Thoracic aorta (tissue), 2 donors: ENCODE data around the gene PPP2R1A. TPM values are rescaled to one million over a fixed set of nuclear protein-coding genes. Genes with fewer than 3 reads are reported as not detected.

Experiments used
- ATAC-seq: fragments of 150-250 bp; one replicate; pipeline ENCODE4 v1.8.0; 2017; ENCODE audit warnings: low read depth; ENCODE audit not compliant: insufficient number of reproducible peaks, low FRiP score
- DNase-seq: peaks from one replicate; pipeline ENCODE4 v3.0.0-alpha.2; 2020; ENCODE audit warnings: low spot score
- H3K27ac ChIP-seq, 2 donors: fragments of 200-600 bp; sonication (generic); 1 replicate in 1 of 2; 2 replicates in 1 of 2; pipeline ENCODE4 v1.5.1; 2016; ENCODE audit warnings: mild to moderate bottlenecking in 2 of 2, moderate library complexity in 2 of 2
- H3K27me3 ChIP-seq: fragments of 200-600 bp; sonication (generic); replicated peaks from 2 replicates; pipeline ENCODE4 v1.6.0; 2016; ENCODE audit warnings: mild to moderate bottlenecking; ENCODE audit not compliant: insufficient read depth
- H3K36me3 ChIP-seq: fragments of 200-600 bp; sonication (generic); one replicate; pipeline ENCODE4 v1.5.1; 2016
- H3K4me1 ChIP-seq, 2 donors: fragments of 200-600 bp; sonication (generic); 1 replicate in 1 of 2; 2 replicates in 1 of 2; pipeline versions ENCODE4 v1.5.1 to v1.6.0; 2016; ENCODE audit warnings: low read depth in 2 of 2, mild to moderate bottlenecking in 1 of 2; ENCODE audit not compliant: control insufficient read depth in 1 of 2
- H3K4me3 ChIP-seq: fragments of 200-600 bp; sonication (generic); 2 replicates; pipeline ENCODE4 v1.5.1; 2016; ENCODE audit warnings: mild to moderate bottlenecking
- H3K9me3 ChIP-seq: fragments of 200-600 bp; sonication (generic); 2 replicates; pipeline ENCODE4 v1.5.1; 2016
- CTCF ChIP-seq: fragments of 200-600 bp; sonication (generic); IDR thresholded peaks from one replicate; pipeline ENCODE4 v1.5.1; 2019; ENCODE audit warnings: antibody characterized with exemption
- total RNA-seq, 2 donors: library from RNA; depleted of rRNA; stranded (reverse); fragments of >200 nt; gene quantifications; one replicate each; pipeline versions ENCODE4 v1.1.0 to v1.2.3, GENCODE V29; 2016

PPP2R1A gene
- total RNA-seq, 2 donors from 2014 or later, result 153 to 252 TPM

GRCh38 chr19:52270266-52270885, 80.5 kb downstream of the PPP2R1A start:
- Histone ChIP-seq H3K4me3 (peak overlapping the region; percentile 94), H3K27ac (peak overlapping the region; percentile 97 to 99), H3K9me3 (no peaks in the 10 kb centered on the region), H3K4me1 (peaks cover 5 to 18% of the 10 kb centered on the region in 2 donors), H3K36me3 (no peaks in the 10 kb centered on the region), H3K27me3 (no peaks in the 10 kb centered on the region)
- DNase-seq (no peak), ATAC-seq (no peak)
- TF ChIP-seq CTCF, result no peak

- Histone ChIP-seq H3K27ac (no peak overlapping the region), H3K4me1 (peaks cover 5 to 18% of the 10 kb centered on the region in 2 donors), H3K27me3 (no peaks in the 10 kb centered on the region), H3K4me3 (no peak overlapping the region), H3K9me3 (no peaks in the 10 kb centered on the region), H3K36me3 (no peaks in the 10 kb centered on the region)
- no peak for ATAC-seq
- no peak for TF ChIP-seq CTCF
- no peak for DNase-seq
These were observed 83.4 kb downstream of the PPP2R1A start for GRCh38 chr19:52273301-52273700.

GRCh38 chr19:52274191-52274590, 84.3 kb downstream of the PPP2R1A start:
- H3K27ac ChIP-seq, result no peak overlapping the region
- ATAC-seq, result no peak
- H3K4me1 ChIP-seq, result peaks cover 3 to 14% of the 10 kb centered on the region in 2 donors

GRCh38 chr19:52275988-52276387, 86.1 kb downstream of the PPP2R1A start:
- ATAC-seq (no peak), DNase-seq (no peak)
- no peak for TF ChIP-seq CTCF
- H3K4me3 ChIP-seq, result no peak overlapping the region
- H3K27me3 ChIP-seq, result no peaks in the 10 kb centered on the region
- H3K36me3 ChIP-seq, result no peaks in the 10 kb centered on the region
- H3K9me3 ChIP-seq, result peaks cover 3% of the 10 kb centered on the region
- peaks cover 0 to 8% of the 10 kb centered on the region in 2 donors for H3K4me1 ChIP-seq
- no peak overlapping the region for H3K27ac ChIP-seq

More at GRCh38 chr19:52274191-52274590, 84.3 kb downstream of the PPP2R1A start:
- Histone ChIP-seq H3K36me3 (no peaks in the 10 kb centered on the region), H3K4me3 (no peak overlapping the region), H3K9me3 (peaks cover 1% of the 10 kb centered on the region), H3K27me3 (no peaks in the 10 kb centered on the region)
- no peak for DNase-seq
- TF ChIP-seq CTCF, result no peak

- Histone ChIP-seq H3K36me3 (peaks cover 7% of the 10 kb centered on the region), H3K27ac (no peak overlapping the region), H3K4me3 (no peak overlapping the region), H3K4me1 (no peaks in the 10 kb centered on the region), H3K27me3 (no peaks in the 10 kb centered on the region), H3K9me3 (peaks cover 3% of the 10 kb centered on the region)
- TF ChIP-seq CTCF, result no peak
- ATAC-seq (no peak), DNase-seq (no peak)
These were observed 87.6 kb downstream of the PPP2R1A start for GRCh38 chr19:52277471-52277870.

Other genes with a start within 250 kb of the PPP2R1A start
- 10 to 100 TPM in 1 of 2 donors, 1 to 10 TPM in 1; 7.3 to 15.4 TPM for gene ZNF350, start 203.2 kb upstream of the PPP2R1A start, total RNA-seq
- gene ZNF615, start 181.8 kb upstream of the PPP2R1A start, total RNA-seq, result 10 to 100 TPM in 1 of 2 donors, 1 to 10 TPM in 1; 4.7 to 19.8 TPM
- gene ZNF614, start 161.7 kb upstream of the PPP2R1A start, total RNA-seq, result 10 to 100 TPM in 1 of 2 donors, 1 to 10 TPM in 1; 3.9 to 11.6 TPM
- gene ZNF432, start 141.2 kb upstream of the PPP2R1A start, total RNA-seq, result 10 to 100 TPM in 1 of 2 donors, 1 to 10 TPM in 1; 8.9 to 30.1 TPM
- gene ZNF841, start 94.3 kb upstream of the PPP2R1A start, total RNA-seq, result 100 to 1,000 TPM in 1 of 2 donors, 10 to 100 TPM in 1; 46.3 to 105 TPM
- gene ZNF616, start 50.1 kb upstream of the PPP2R1A start, total RNA-seq, result 1 to 10 TPM; 2.8 to 6.2 TPM
- gene ZNF836, start 18.4 kb upstream of the PPP2R1A start, total RNA-seq, result 10 to 100 TPM in 1 of 2 donors, 1 to 10 TPM in 1; 8.4 to 29.3 TPM
- 10 to 100 TPM in 1 of 2 donors, 1 to 10 TPM in 1; 6.8 to 16.9 TPM for gene ZNF766, start 79.5 kb downstream of the PPP2R1A start, total RNA-seq
- 1 to 10 TPM; 4.6 to 8.5 TPM for gene ZNF480, start 107.1 kb downstream of the PPP2R1A start, total RNA-seq
- gene ZNF610, start 146.2 kb downstream of the PPP2R1A start, total RNA-seq, result 1 to 10 TPM; 1.1 to 1.8 TPM
- gene ZNF880, start 179.9 kb downstream of the PPP2R1A start, total RNA-seq, result 10 to 100 TPM; 14.6 to 23.7 TPM
- gene ZNF528, start 207.8 kb downstream of the PPP2R1A start, total RNA-seq, result 10 to 100 TPM; 31.7 to 43.4 TPM
- gene ZNF534, start 239.1 kb downstream of the PPP2R1A start, total RNA-seq, result under 1 TPM; 0.49 to 0.68 TPM